Esophagus (tissue), 2 donors: ENCODE data around the gene PTPRE. TPM values are rescaled to one million over a fixed set of nuclear protein-coding genes. Genes with fewer than 3 reads are reported as not detected.

Experiments
- H3K27ac ChIP-seq, 2 donors: one replicate each; pipeline ENCODE4 v1.5.1; 2013; ENCODE audit warnings: low read depth in 2 of 2, mild to moderate bottlenecking in 2 of 2, inconsistent platforms in 1 of 2, low read length in 1 of 2, moderate library complexity in 1 of 2
- H3K27me3 ChIP-seq, 2 donors: one replicate each; pipeline ENCODE4 v1.6.1; 2013; ENCODE audit warnings: low read length in 2 of 2, control low read depth in 1 of 2, mild to moderate bottlenecking in 1 of 2; ENCODE audit not compliant: insufficient read depth in 2 of 2, control insufficient read depth in 1 of 2
- H3K36me3 ChIP-seq, 2 donors: one replicate each; pipeline ENCODE4 v1.6.1; 2013; ENCODE audit warnings: low read length in 1 of 2; ENCODE audit not compliant: control insufficient read depth in 2 of 2, insufficient read depth in 2 of 2
- H3K4me1 ChIP-seq, 2 donors: one replicate each; pipeline ENCODE4 v1.6.1; 2013; ENCODE audit warnings: low read length in 1 of 2; ENCODE audit not compliant: control insufficient read depth in 2 of 2, insufficient read depth in 2 of 2
- H3K4me3 ChIP-seq, 2 donors: one replicate each; pipeline ENCODE4 v1.5.1; 2013; ENCODE audit warnings: low read length in 2 of 2, mild to moderate bottlenecking in 2 of 2, low read depth in 1 of 2, moderate library complexity in 1 of 2
- H3K9me3 ChIP-seq, 2 donors: one replicate each; pipeline ENCODE4 v1.6.1; 2013; ENCODE audit warnings: mild to moderate bottlenecking in 2 of 2, low read depth in 1 of 2, low read length in 1 of 2, moderate library complexity in 1 of 2; ENCODE audit not compliant: control insufficient read depth in 2 of 2, insufficient read depth in 1 of 2
- WGBS, 2 donors: extraction: QIAGEN DNeasy Blood & Tissue Kit; methylation state at CpG; one replicate each; pipeline ENCODE4 v1.1.7; 2013; 5-methylcytosine and 5-hydroxymethylcytosine counted together
- polyA plus RNA-seq, 2 donors: library from polyadenylated mRNA; stranded (reverse); fragments of 200-250 nt; gene quantifications; one replicate each; pipeline ENCODE4 v1.2.3, GENCODE V29; 2013
- donor health status: healthy with polysubstance abuse.
- donor health status: Bipolar disorder and iron deficiency.

PTPRE gene
- polyA plus RNA-seq, 2 donors = 3.8 to 5.5 TPM

GRCh38 chr10:127890216-127890615 lies 16.7 kb upstream of the PTPRE start:
- no peak overlapping the region for H3K4me3 ChIP-seq
- H3K36me3 ChIP-seq = no peaks in the 10 kb centered on the region
- no peak overlapping the region for H3K27ac ChIP-seq
- 59 to 60% methylated on average over 3 of the region's 3 CpGs for WGBS, 2 donors
- H3K9me3 ChIP-seq = no peaks in the 10 kb centered on the region
- H3K27me3 ChIP-seq = no peaks in the 10 kb centered on the region
- no peaks in the 10 kb centered on the region for H3K4me1 ChIP-seq

GRCh38 chr10:127890832-127891334 lies 16.0 kb upstream of the PTPRE start:
- 80 to 81% methylated on average over 3 of the region's 3 CpGs for WGBS, 2 donors

GRCh38 chr10:127892743-127893142 lies 14.2 kb upstream of the PTPRE start, which contains the start of gene CLRN3:
TSS of gene CLRN3 (minus strand) at chr10:127892941. CDS start at chr10:127892784, 157 bp downstream.
- H3K27ac ChIP-seq = no peak within 1 kb of the TSS
- no peak within 1 kb of the TSS for H3K4me3 ChIP-seq
- H3K27me3 ChIP-seq = no peaks in the 10 kb centered on the region
- no peaks in the 10 kb centered on the region for H3K4me1 ChIP-seq
- H3K36me3 ChIP-seq = no peaks in the 10 kb centered on the region
- no peaks in the 10 kb centered on the region for H3K9me3 ChIP-seq

More at GRCh38 chr10:127890832-127891334, 16.0 kb upstream of the PTPRE start:
- H3K27ac ChIP-seq = no peak overlapping the region
- no peak overlapping the region for H3K4me3 ChIP-seq
- no peaks in the 10 kb centered on the region for H3K9me3 ChIP-seq
- no peaks in the 10 kb centered on the region for H3K36me3 ChIP-seq
- no peaks in the 10 kb centered on the region for H3K27me3 ChIP-seq
- H3K4me1 ChIP-seq = no peaks in the 10 kb centered on the region

GRCh38 chr10:127894146-127894545 lies 12.8 kb upstream of the PTPRE start:
- WGBS, 2 donors = 78 to 89% methylated on average over 1 of the region's 1 CpG
- no peak overlapping the region for H3K27ac ChIP-seq
- no peaks in the 10 kb centered on the region for H3K9me3 ChIP-seq
- no peaks in the 10 kb centered on the region for H3K27me3 ChIP-seq
- no peaks in the 10 kb centered on the region for H3K36me3 ChIP-seq
- no peaks in the 10 kb centered on the region for H3K4me1 ChIP-seq
- H3K4me3 ChIP-seq = no peak overlapping the region

GRCh38 chr10:127896590-127896989 lies 10.3 kb upstream of the PTPRE start:
- H3K4me3 ChIP-seq = no peak overlapping the region
- H3K36me3 ChIP-seq = no peaks in the 10 kb centered on the region
- no peaks in the 10 kb centered on the region for H3K9me3 ChIP-seq

GRCh38 chr10:127897177-127897576 lies 9.7 kb upstream of the PTPRE start:
- no peak overlapping the region for H3K27ac ChIP-seq
- H3K4me1 ChIP-seq = no peaks in the 10 kb centered on the region
- 81 to 89% methylated on average over 2 of the region's 2 CpGs for WGBS, 2 donors
- no peaks in the 10 kb centered on the region for H3K36me3 ChIP-seq
- H3K9me3 ChIP-seq = no peaks in the 10 kb centered on the region
- H3K27me3 ChIP-seq = no peaks in the 10 kb centered on the region
- no peak overlapping the region for H3K4me3 ChIP-seq

More at GRCh38 chr10:127896590-127896989, 10.3 kb upstream of the PTPRE start:
- Histone ChIP-seq H3K27ac (no peak overlapping the region), H3K4me1 (no peaks in the 10 kb centered on the region), H3K27me3 (no peaks in the 10 kb centered on the region)

- H3K27me3 ChIP-seq = no peaks in the 10 kb centered on the region
- H3K27ac ChIP-seq = no peak overlapping the region
- no peaks in the 10 kb centered on the region for H3K4me1 ChIP-seq
- no peak overlapping the region for H3K4me3 ChIP-seq
- no peaks in the 10 kb centered on the region for H3K36me3 ChIP-seq
- WGBS, 2 donors = 55 to 60% methylated on average over 3 of the region's 3 CpGs
- no peaks in the 10 kb centered on the region for H3K9me3 ChIP-seq
Measured at GRCh38 chr10:127899766-127900387, 7.0 kb upstream of the PTPRE start.

- Histone ChIP-seq H3K9me3 (no peaks in the 10 kb centered on the region), H3K4me1 (peaks cover 3 to 4% of the 10 kb centered on the region in 2 donors), H3K27ac (no peak overlapping the region), H3K36me3 (no peaks in the 10 kb centered on the region), H3K4me3 (no peak overlapping the region), H3K27me3 (no peaks in the 10 kb centered on the region)
- WGBS, 2 donors = 80 to 83% methylated on average over 5 of the region's 5 CpGs
Measured at GRCh38 chr10:127903789-127904188, 3.1 kb upstream of the PTPRE start.

GRCh38 chr10:127904311-127905000 lies 2.4 kb upstream of the PTPRE start:
- Histone ChIP-seq H3K27me3 (no peaks in the 10 kb centered on the region), H3K36me3 (no peaks in the 10 kb centered on the region), H3K9me3 (no peaks in the 10 kb centered on the region), H3K4me3 (no peak overlapping the region), H3K27ac (no peak overlapping the region), H3K4me1 (peaks cover 3 to 4% of the 10 kb centered on the region in 2 donors)
- 76 to 82% methylated on average over 5 of the region's 5 CpGs for WGBS, 2 donors
